Kidney (tissue), 14 donors: ENCODE results near the gene OS9. TPM values are rescaled to one million over a fixed set of nuclear protein-coding genes. Genes with fewer than 3 reads are reported as not detected.

Experiments
- DNase-seq, 5 donors: peaks; one replicate each; pipeline ENCODE4 v3.0.0-alpha.2; 2013 to 2020
- FAIRE-seq: peaks from 2 replicates; lab custom pipeline; 2012; peaks lifted over from hg19 to GRCh38; lab: Jason Lieb, UNC
- H3K27ac ChIP-seq, 2 donors: one replicate each; pipeline ENCODE4 v1.7.0; 2013; ENCODE audit warnings: low read depth in 2 of 2, low read length in 2 of 2, inconsistent platforms in 1 of 2
- H3K27me3 ChIP-seq: one replicate; pipeline ENCODE4 v1.7.1; 2013; ENCODE audit warnings: low read length, inconsistent platforms; ENCODE audit not compliant: control insufficient read depth, insufficient read depth
- H3K36me3 ChIP-seq, 3 donors: one replicate each; pipeline versions ENCODE4 v1.7.0 to v1.7.1; 2013; ENCODE audit warnings: low read length in 3 of 3, control low read depth in 1 of 3, inconsistent platforms in 1 of 3; ENCODE audit not compliant: insufficient read depth in 3 of 3, control insufficient read depth in 2 of 3
- H3K4me1 ChIP-seq, 3 donors: one replicate each; pipeline versions ENCODE4 v1.7.0 to v1.7.1; 2013; ENCODE audit warnings: low read length in 3 of 3, inconsistent platforms in 1 of 3, low read depth in 1 of 3; ENCODE audit not compliant: control insufficient read depth in 2 of 3, insufficient read depth in 2 of 3
- H3K4me3 ChIP-seq, 3 donors: one replicate each; pipeline versions ENCODE4 v1.7.0 to v1.8.1; 2013; ENCODE audit warnings: low read length in 3 of 3, control low read depth in 1 of 3, inconsistent platforms in 1 of 3
- H3K9ac ChIP-seq, 3 donors: one replicate each; pipeline versions ENCODE4 v1.7.0 to v1.7.1; 2013; ENCODE audit warnings: low read length in 3 of 3, control low read depth in 1 of 3, inconsistent platforms in 1 of 3
- H3K9me3 ChIP-seq, 3 donors: one replicate each; pipeline versions ENCODE4 v1.7.0 to v1.7.1; 2013; ENCODE audit warnings: low read length in 3 of 3, control low read depth in 1 of 3, inconsistent platforms in 1 of 3; ENCODE audit not compliant: control insufficient read depth in 2 of 3, insufficient read depth in 1 of 3
- intact Hi-C: fragments of 100-400 bp; cut with DNase I; formaldehyde crosslinking; loops from one replicate; pipeline ENCODE4 v1.11.1; 2022
- polyA plus RNA-seq: library from polyadenylated mRNA; stranded (reverse); fragments of 350-450 nt; fragmentation: Illumina TruSeq; extraction: RNeasy Lipid Tissue Mini Kit (QIAGEN cat#74804); gene quantifications from one replicate; pipeline ENCODE4 v1.2.3, GENCODE V29; 2014; ENCODE audit warnings: low read depth, low replicate concordance; ENCODE audit not compliant: insufficient read depth
- total RNA-seq: library from RNA; stranded (reverse); fragmentation: NEBNext Ultra II Directional; extraction: Animal tissue kit (Norgen Biotek cat#: 25700); gene quantifications from one replicate; pipeline ENCODE4 v1.2.1, GENCODE V29; 2021
- TF ChIP-seq, protein P1 (sequence below): IDR thresholded peaks from 3 replicates; pipeline ENCODE4 v1.5.1; 2012; ENCODE audit warnings: mild to moderate bottlenecking, moderate library complexity, borderline replicate concordance; ENCODE audit not compliant: insufficient read depth; ENCODE audit errors: extremely low read depth
- donor health status: control.
- donor health status: control.
- donor health status: control.
- donor health status: control.
- donor health status: control.
- donor health status: DM: yes; HTN: yes; CAD: no.
- donor health status: Normal renal cell carcinoma (clear cell type).

The OS9 gene
- total and polyA plus RNA-seq, 2 donors from 2014 or later: 256 to 325 TPM

DNA sequence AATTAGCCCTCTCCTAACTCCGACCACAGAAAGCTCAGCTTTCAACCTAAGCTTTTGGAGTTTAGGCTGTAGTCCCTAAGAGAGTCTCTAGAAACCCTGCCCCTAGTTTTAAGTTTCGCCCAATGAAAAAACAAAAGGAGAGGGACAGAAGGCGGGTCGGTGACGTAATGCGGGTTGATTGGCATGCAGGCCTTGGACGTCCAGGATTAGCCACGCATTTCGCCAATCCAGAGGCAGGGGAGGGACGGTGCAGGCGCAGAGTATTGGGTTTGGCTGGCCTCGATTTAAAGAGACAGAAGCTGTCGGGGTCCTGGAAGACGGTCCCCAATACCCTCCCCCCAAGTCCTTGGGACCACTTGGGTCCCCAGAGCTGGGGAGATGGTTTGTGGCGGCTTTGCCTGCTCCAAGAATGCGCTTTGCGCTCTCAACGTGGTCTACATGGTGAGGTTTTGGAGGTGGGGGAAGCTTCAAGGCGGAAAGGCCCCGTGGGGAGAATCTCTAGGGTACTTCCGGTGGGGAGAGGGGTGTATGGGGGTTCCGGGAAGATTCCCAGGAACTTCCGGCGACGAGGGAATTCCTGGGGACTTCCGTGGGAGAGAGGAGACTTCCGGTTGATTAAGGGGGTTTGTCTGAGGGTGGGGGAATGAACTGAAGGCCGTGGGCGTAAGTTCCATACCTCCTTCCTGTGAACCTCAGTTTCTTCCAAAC lies 51.0 kb downstream of the OS9 start, which contains the start of gene TSPAN31:
Gene TSPAN31, plus strand, starts transcription at position 263 of the 708 bp plus-strand sequence. Its CDS starts 116 bp downstream, at position 379.
- Histone ChIP-seq H3K9ac (peak within 1 kb of the TSS; percentile 89 to 97 (median 96)), H3K4me3 (peak within 1 kb of the TSS; percentile 91 to 96 (median 96)), H3K36me3 (peaks cover 4 to 15% (median 7%) of the 10 kb centered on the region in 3 donors), H3K27me3 (peaks cover 8% of the 10 kb centered on the region), H3K9me3 (no peaks in the 10 kb centered on the region), H3K4me1 (peaks cover 0 to 6% (median 5%) of the 10 kb centered on the region in 3 donors), H3K27ac (peak within 1 kb of the TSS; percentile 95 to 98)
- intact Hi-C loops: no loop called here
- TF ChIP-seq, protein P1, sequence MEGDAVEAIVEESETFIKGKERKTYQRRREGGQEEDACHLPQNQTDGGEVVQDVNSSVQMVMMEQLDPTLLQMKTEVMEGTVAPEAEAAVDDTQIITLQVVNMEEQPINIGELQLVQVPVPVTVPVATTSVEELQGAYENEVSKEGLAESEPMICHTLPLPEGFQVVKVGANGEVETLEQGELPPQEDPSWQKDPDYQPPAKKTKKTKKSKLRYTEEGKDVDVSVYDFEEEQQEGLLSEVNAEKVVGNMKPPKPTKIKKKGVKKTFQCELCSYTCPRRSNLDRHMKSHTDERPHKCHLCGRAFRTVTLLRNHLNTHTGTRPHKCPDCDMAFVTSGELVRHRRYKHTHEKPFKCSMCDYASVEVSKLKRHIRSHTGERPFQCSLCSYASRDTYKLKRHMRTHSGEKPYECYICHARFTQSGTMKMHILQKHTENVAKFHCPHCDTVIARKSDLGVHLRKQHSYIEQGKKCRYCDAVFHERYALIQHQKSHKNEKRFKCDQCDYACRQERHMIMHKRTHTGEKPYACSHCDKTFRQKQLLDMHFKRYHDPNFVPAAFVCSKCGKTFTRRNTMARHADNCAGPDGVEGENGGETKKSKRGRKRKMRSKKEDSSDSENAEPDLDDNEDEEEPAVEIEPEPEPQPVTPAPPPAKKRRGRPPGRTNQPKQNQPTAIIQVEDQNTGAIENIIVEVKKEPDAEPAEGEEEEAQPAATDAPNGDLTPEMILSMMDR: no peak
- DNase-seq: peak; percentile 98 to 99 (median 99)
- FAIRE-seq: peak; percentile 82

DNA sequence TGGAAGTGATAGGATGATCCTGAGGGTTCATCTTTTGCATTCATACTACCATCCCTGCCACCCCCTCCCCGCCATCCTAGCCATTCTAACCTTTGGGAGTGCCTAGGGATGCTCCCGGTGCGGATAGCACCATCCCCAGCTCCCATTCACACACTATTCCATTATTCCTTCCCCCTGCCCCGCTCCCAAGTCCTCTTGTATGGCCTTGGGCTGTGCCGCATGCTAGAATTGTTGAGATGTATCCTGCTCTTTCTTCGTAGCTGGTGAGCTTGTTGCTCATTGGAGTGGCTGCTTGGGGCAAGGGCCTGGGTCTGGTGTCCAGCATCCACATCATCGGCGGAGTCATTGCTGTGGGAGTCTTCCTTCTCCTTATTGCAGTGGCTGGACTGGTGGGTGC lies 51.6 kb downstream of the OS9 start:
- Histone ChIP-seq H3K9me3 (no peaks in the 10 kb centered on the region), H3K4me1 (peaks cover 0 to 6% (median 5%) of the 10 kb centered on the region in 3 donors), H3K9ac (peak overlapping the region; percentile 89 to 97 (median 96)), H3K27ac (peak overlapping the region; percentile 95 to 98), H3K36me3 (peaks cover 7 to 16% (median 7%) of the 10 kb centered on the region in 3 donors), H3K4me3 (peak overlapping the region; percentile 91 to 96 (median 96)), H3K27me3 (peaks cover 8% of the 10 kb centered on the region)
- peak in 2 of 5 donors; percentile 57 to 59 for DNase-seq
- FAIRE-seq: no peak
- TF ChIP-seq, protein P1: no peak
- intact Hi-C loops: no loop called here

DNA sequence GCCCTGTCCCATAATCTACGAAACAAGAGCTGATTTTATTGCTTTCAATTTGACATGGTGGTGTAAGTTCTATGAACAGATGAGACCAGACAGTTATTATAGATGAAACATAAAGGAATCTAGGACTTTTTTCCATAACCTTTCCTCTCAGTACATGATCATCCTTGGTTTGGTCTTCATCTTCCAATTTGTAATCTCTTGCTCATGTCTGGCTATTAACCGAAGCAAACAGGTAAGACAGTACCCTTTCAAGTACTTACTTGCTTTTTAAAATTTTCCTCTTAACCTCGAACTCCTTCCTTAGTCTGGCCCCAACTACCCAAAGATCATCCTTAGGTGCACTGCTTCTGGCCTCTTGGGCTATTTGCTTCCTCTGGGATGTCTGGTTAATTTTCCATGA lies 52.1 kb downstream of the OS9 start:
- intact Hi-C loops: no loop called here
- Histone ChIP-seq H3K36me3 (peaks cover 7 to 16% (median 8%) of the 10 kb centered on the region in 3 donors), H3K27ac (no peak overlapping the region), H3K9ac (no peak overlapping the region), H3K4me1 (peaks cover 0 to 10% (median 5%) of the 10 kb centered on the region in 3 donors), H3K27me3 (peaks cover 3% of the 10 kb centered on the region), H3K9me3 (no peaks in the 10 kb centered on the region), H3K4me3 (peak overlapping the region in 2 of 3 donors; percentile 96)
- DNase-seq: no peak
- TF ChIP-seq, protein P1: no peak
- FAIRE-seq: no peak
